ENCODE results near the gene COA1.
"Not testable (repeated sequence)": the region's sequence is repeated elsewhere in the genome, so short reads cannot be mapped to it uniquely, and the experiment has no call there.

Gene COA1, protein sequence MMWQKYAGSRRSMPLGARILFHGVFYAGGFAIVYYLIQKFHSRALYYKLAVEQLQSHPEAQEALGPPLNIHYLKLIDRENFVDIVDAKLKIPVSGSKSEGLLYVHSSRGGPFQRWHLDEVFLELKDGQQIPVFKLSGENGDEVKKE

DNA sequence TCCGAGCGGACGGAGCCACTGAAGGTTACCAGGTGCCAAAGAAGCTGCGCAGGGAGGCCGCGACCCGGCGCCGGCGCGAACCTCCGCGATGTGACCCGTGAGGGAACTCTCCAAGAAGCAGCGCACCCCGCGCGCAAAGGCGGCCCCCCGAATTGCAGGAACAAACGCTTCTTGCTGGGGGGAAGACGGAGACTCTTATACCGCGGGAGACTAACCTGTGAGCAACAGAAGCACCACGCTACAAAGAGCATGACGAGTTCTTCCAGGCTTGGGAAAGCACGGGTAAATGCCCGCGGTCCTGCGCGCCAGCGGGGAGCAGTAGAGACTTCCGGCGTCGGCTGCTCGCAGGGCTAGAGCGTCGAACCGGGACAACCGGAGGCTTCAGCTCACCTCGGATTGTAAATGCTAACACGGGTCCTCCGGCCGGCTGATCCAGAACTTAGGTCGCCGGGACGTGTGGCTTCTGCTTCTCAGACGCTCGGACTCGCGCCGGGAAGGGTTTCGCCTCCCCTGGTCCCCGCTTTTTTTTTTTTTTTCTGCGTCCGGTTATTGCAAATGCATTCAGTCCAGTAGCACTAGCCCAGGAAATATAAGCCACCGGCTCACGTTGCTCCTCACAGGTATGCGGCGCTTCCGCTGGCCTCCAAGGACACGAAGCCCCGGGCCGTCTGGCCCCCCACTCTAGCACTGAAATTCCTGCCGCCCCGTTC lies at the start of gene COA1:
TSS of gene COA1 (minus strand) at position 310 of the 710 bp plus-strand sequence. CDS start 80,909 bp downstream, outside the sequence.
- H3K4me1 ChIP-seq (ENCODE audit: control insufficient read depth, insufficient read depth, low read length) = peaks cover 8% of the 10 kb centered on the region
- H3K36me3 ChIP-seq (ENCODE audit: control insufficient read depth, insufficient read depth, low read length) = peaks cover 4% of the 10 kb centered on the region
- H3K9me3 ChIP-seq (ENCODE audit: control insufficient read depth, insufficient read depth, low read length) = no peaks in the 10 kb centered on the region
- peak within 1 kb of the TSS; percentile 97 for H3K4me3 ChIP-seq (ENCODE audit: low read depth, low read length)
- H3K27me3 ChIP-seq (ENCODE audit: control insufficient read depth, insufficient read depth, low read length) = no peaks in the 10 kb centered on the region
- peak within 1 kb of the TSS; percentile 91 for H3K9ac ChIP-seq (ENCODE audit: low read depth, low read length)

DNA sequence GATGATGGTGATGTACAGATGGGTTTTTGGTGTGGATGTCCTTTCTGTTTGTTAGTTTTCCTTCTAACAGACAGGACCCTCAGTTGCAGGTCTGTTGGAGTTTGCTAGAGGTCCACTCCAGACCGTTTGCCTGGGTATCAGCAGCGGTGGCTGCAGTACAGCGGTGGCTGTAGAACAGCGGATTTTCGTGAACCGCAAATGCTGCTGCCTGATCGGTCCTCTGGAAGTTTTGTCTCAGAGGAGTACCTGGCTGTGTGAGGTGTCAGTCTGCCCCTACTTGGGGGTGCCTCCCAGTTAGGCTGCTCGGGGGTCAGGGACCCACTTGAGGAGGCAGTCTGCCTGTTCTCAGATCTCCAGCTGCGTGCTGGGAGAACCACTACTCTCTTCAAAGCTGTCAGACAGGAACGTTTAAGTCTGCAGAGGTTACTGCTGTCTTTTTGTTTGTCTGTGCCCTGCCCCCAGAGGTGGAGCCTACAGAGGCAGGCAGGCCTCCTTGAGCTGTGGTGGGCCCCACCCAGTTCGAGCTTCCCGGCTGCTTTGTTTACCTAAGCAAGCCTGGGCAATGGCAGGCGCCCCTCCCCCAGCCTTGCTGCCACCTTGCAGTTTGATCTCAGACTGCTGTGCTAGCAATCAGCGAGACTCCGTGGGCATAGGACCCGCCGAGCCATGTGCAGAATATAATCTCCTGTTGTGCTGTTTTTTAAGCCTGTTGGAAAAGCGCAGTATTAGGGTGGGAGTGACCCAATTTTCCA lies 49.1 kb upstream of the COA1 start:
- H3K9ac ChIP-seq (ENCODE audit: low read depth, low read length); H3K4me1 ChIP-seq (ENCODE audit: control insufficient read depth, insufficient read depth, low read length); H3K4me3 ChIP-seq (ENCODE audit: low read depth, low read length); H3K36me3 ChIP-seq (ENCODE audit: control insufficient read depth, insufficient read depth, low read length); H3K9me3 ChIP-seq (ENCODE audit: control insufficient read depth, insufficient read depth, low read length); H3K27me3 ChIP-seq (ENCODE audit: control insufficient read depth, insufficient read depth, low read length): not testable (repeated sequence)

DNA sequence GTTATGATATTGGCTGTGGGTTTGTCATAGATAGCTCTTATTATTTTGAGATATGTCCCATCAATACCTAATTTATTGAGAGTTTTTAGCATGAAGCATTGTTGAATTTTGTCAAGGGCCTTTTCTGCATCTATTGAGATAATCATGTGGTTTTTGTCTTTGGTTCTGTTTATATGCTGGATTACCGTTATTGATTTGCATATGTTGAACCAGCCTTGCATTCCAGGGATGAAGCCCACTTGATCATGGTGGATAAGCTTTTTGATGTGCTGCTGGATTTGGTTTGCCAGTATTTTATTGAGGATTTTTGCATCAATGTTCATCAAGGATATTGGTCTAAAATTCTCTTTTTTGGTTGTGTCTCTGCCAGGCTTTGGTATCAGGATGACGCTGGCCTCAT lies 45.9 kb upstream of the COA1 start:
- not testable (repeated sequence) for H3K27me3 ChIP-seq (ENCODE audit: control insufficient read depth, insufficient read depth, low read length); H3K36me3 ChIP-seq (ENCODE audit: control insufficient read depth, insufficient read depth, low read length); H3K4me1 ChIP-seq (ENCODE audit: control insufficient read depth, insufficient read depth, low read length); H3K9me3 ChIP-seq (ENCODE audit: control insufficient read depth, insufficient read depth, low read length); H3K4me3 ChIP-seq (ENCODE audit: low read depth, low read length); H3K9ac ChIP-seq (ENCODE audit: low read depth, low read length)

DNA sequence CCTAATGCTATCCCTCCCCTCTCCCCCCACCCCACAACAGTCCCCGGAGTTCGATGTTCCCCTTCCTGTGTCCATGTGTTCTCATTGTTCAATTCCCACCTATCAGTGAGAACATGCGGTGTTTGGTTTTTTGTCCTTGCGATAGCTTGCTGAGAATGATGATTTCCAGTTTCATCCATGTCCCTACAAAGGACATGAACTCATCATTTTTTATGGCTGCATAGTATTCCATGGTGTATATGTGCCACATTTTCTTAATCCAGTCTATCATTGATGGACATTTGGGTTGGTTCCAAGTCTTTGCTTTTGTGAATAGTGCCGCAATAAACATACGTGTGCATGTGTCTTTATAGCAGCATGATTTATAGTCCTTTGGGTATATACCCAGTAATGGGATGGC lies 43.9 kb upstream of the COA1 start:
- not testable (repeated sequence) for H3K27me3 ChIP-seq (ENCODE audit: control insufficient read depth, insufficient read depth, low read length); H3K4me3 ChIP-seq (ENCODE audit: low read depth, low read length); H3K9me3 ChIP-seq (ENCODE audit: control insufficient read depth, insufficient read depth, low read length); H3K4me1 ChIP-seq (ENCODE audit: control insufficient read depth, insufficient read depth, low read length); H3K9ac ChIP-seq (ENCODE audit: low read depth, low read length); H3K36me3 ChIP-seq (ENCODE audit: control insufficient read depth, insufficient read depth, low read length)

DNA sequence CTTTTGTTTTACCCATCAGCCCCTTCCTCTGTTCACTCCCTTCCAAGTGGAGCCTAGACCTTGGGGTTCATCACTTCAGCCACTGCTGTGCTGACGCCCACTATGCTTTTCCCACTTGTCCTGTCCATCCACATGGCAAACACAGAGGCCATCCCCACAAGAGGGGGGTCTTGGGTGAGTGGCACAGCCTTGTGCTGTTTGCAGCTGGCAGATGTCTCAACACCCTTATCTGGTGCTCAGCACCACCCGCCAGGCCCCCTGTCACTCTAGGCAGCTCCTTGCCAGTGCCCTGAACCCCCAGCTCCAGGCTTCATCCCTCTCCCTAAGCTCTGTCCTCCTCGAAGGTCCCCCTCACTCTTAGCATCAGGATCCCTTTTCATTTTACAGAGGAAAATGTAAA lies 42.2 kb upstream of the COA1 start:
- H3K9ac ChIP-seq (ENCODE audit: low read depth, low read length) = no peak overlapping the region
- no peaks in the 10 kb centered on the region for H3K27me3 ChIP-seq (ENCODE audit: control insufficient read depth, insufficient read depth, low read length)
- no peaks in the 10 kb centered on the region for H3K4me1 ChIP-seq (ENCODE audit: control insufficient read depth, insufficient read depth, low read length)
- H3K4me3 ChIP-seq (ENCODE audit: low read depth, low read length) = no peak overlapping the region
- H3K9me3 ChIP-seq (ENCODE audit: control insufficient read depth, insufficient read depth, low read length) = no peaks in the 10 kb centered on the region
- H3K36me3 ChIP-seq (ENCODE audit: control insufficient read depth, insufficient read depth, low read length) = peaks cover 3% of the 10 kb centered on the region

DNA sequence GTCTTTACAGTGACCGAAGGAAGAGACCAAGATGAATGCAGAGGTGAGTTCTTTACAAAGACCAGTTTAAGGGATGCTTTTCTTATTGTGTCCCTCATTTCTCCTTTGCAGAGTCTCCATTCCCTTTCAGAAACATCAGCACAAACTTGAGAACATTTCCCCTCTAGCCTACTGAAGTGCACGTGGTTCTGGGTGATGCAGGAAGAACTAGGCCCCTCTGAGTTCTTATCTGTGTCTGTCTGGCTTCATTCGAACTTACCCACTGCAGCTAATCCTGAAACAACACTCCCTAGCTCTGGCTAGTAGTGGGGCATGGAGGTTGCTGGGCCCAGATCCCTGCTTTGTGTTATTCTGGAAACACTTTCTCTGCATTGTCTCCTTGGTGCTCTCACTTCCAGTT lies 41.8 kb upstream of the COA1 start:
- no peaks in the 10 kb centered on the region for H3K9me3 ChIP-seq (ENCODE audit: control insufficient read depth, insufficient read depth, low read length)
- H3K9ac ChIP-seq (ENCODE audit: low read depth, low read length) = no peak overlapping the region
- no peaks in the 10 kb centered on the region for H3K4me1 ChIP-seq (ENCODE audit: control insufficient read depth, insufficient read depth, low read length)
- peaks cover 3% of the 10 kb centered on the region for H3K36me3 ChIP-seq (ENCODE audit: control insufficient read depth, insufficient read depth, low read length)
- H3K27me3 ChIP-seq (ENCODE audit: control insufficient read depth, insufficient read depth, low read length) = no peaks in the 10 kb centered on the region
- no peak overlapping the region for H3K4me3 ChIP-seq (ENCODE audit: low read depth, low read length)

DNA sequence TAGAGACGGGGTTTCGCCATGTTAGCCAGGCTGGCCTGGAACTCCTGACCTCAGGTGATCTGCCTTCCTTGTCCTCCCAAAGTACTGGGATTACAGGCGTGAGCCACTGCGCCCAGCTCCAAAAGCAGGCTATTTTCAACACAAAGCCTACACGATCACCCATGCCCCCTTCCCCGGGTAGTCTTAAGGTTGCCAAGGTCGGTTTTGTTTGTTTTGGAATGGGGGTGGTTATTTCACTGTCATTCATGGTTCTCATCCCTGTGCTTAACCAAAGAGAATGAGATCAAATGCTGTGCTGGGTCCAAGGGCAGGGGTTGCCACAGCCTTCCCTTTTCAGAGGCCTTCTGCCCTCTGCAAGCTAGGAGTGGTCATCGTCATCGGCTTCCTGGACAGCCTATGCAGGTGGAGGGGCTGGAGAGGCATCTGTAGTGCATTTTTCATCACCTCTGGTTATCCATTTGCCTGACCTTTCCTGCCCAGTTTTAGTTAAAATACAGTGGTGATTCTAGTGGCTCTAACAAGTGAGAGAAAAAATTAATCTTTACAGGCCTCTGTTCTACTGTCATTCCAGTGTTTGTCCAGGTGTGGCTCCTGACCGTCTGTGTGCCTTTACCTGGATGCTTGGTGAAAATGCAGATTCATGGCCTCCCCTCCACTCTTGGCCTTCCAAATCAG lies 40.6 kb upstream of the COA1 start:
- Histone ChIP-seq H3K9me3 (ENCODE audit: control insufficient read depth, insufficient read depth, low read length) (no peaks in the 10 kb centered on the region), H3K4me1 (ENCODE audit: control insufficient read depth, insufficient read depth, low read length) (no peaks in the 10 kb centered on the region), H3K36me3 (ENCODE audit: control insufficient read depth, insufficient read depth, low read length) (peaks cover 3% of the 10 kb centered on the region), H3K4me3 (ENCODE audit: low read depth, low read length) (no peak overlapping the region), H3K27me3 (ENCODE audit: control insufficient read depth, insufficient read depth, low read length) (no peaks in the 10 kb centered on the region), H3K9ac (ENCODE audit: low read depth, low read length) (no peak overlapping the region)

DNA sequence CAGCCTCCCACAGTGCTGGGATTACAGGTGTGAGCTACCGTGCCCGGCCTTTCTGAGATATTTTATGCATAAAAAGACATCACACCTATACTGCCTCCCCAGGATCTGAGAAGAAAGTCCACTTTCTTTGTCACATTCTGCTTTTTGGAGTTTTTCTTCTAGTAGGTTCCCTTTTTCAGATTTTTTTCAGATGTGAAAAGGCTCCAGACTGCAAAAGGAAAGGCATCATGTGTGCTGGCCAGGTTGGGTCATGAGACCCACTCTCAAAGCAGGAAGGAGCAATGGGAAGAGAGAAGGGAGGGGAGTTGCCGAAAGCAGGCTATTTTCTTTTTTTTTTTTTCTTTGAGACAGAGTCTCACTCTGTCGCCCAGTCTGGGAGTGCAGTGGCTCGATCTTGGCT lies 40.0 kb upstream of the COA1 start:
- Histone ChIP-seq H3K9ac (ENCODE audit: low read depth, low read length) (no peak overlapping the region), H3K9me3 (ENCODE audit: control insufficient read depth, insufficient read depth, low read length) (no peaks in the 10 kb centered on the region), H3K4me3 (ENCODE audit: low read depth, low read length) (no peak overlapping the region), H3K36me3 (ENCODE audit: control insufficient read depth, insufficient read depth, low read length) (peaks cover 3% of the 10 kb centered on the region), H3K4me1 (ENCODE audit: control insufficient read depth, insufficient read depth, low read length) (peaks cover 2% of the 10 kb centered on the region), H3K27me3 (ENCODE audit: control insufficient read depth, insufficient read depth, low read length) (no peaks in the 10 kb centered on the region)

DNA sequence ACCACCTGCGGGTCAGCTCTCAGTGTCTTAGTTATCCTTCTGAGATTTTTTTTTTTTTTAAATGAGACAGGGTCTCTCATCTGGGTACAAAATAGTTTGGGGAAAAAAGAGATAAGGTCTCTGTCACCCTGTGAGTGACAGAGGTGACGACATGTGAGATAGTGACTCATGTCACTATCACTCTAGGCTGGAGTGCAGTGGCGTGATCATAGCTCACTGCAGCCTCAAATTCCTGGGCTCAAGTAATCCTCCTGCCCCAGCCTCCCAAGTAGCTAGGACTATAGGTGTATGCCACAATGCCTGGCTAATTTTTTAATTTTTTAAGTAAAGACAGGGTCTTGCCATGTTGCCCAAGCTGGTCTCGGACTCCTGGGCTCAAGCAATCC lies 39.6 kb upstream of the COA1 start:
- no peaks in the 10 kb centered on the region for H3K9me3 ChIP-seq (ENCODE audit: control insufficient read depth, insufficient read depth, low read length)
- peaks cover 3% of the 10 kb centered on the region for H3K36me3 ChIP-seq (ENCODE audit: control insufficient read depth, insufficient read depth, low read length)
- H3K4me3 ChIP-seq (ENCODE audit: low read depth, low read length) = no peak overlapping the region
- H3K4me1 ChIP-seq (ENCODE audit: control insufficient read depth, insufficient read depth, low read length) = peaks cover 5% of the 10 kb centered on the region
- H3K27me3 ChIP-seq (ENCODE audit: control insufficient read depth, insufficient read depth, low read length) = no peaks in the 10 kb centered on the region
- H3K9ac ChIP-seq (ENCODE audit: low read depth, low read length) = no peak overlapping the region

DNA sequence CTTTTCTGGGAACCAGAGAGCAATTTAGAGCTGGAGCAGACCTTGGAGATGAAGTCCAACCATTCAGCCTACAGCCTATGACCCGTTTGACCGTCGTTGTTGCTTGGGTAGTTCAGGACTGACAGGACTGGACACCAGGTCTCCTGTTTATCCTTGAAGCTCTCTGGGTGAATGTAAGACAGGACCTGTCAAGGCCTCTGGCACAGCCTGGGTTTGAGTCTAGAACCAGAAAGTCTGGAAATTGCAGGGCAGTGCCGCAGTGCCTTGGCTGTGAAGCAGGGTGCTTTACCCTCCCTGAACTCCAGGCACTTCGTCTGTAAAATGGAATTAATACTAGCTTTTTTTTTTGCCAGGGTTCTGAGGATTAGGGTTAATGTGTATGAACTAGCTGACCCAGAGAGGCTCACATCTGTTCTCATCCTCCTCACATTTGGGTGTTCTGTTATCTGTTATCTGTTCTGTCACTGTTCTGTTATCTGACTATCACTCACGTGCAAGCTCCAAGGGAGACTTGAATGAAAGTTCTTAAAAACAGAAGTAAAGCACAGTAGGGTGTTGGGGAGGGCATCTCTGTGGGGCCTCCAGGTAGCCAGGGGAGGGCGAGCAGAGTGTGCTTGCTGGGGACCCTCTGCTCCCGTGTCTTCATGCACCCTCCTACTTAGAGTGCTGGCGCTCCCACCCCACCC lies 39.0 kb upstream of the COA1 start:
- Histone ChIP-seq H3K9ac (ENCODE audit: low read depth, low read length) (no peak overlapping the region), H3K9me3 (ENCODE audit: control insufficient read depth, insufficient read depth, low read length) (no peaks in the 10 kb centered on the region), H3K36me3 (ENCODE audit: control insufficient read depth, insufficient read depth, low read length) (peaks cover 3% of the 10 kb centered on the region), H3K4me3 (ENCODE audit: low read depth, low read length) (no peak overlapping the region), H3K4me1 (ENCODE audit: control insufficient read depth, insufficient read depth, low read length) (peaks cover 9% of the 10 kb centered on the region), H3K27me3 (ENCODE audit: control insufficient read depth, insufficient read depth, low read length) (no peaks in the 10 kb centered on the region)

DNA sequence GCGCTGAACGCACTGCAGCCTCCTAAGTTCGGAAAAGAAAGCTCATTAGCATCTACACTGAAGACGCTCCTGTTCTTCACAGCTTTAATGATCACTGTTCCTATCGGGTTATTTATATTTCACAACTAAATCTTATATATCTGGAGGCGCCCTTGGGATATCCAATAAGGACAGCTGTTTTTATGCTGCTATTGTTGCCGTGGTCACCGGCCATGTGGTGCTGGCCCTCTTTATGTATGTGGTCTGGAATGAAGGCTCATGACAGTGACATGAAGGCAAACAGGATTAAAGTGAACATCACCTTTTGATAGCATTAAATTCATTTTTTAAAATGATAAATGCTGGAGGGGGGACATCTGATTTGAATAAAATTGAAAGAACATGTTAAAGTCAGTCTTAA lies 38.0 kb upstream of the COA1 start:
- Histone ChIP-seq H3K9ac (ENCODE audit: low read depth, low read length) (no peak overlapping the region), H3K4me3 (ENCODE audit: low read depth, low read length) (no peak overlapping the region), H3K36me3 (ENCODE audit: control insufficient read depth, insufficient read depth, low read length) (peaks cover 3% of the 10 kb centered on the region), H3K9me3 (ENCODE audit: control insufficient read depth, insufficient read depth, low read length) (no peaks in the 10 kb centered on the region), H3K27me3 (ENCODE audit: control insufficient read depth, insufficient read depth, low read length) (no peaks in the 10 kb centered on the region), H3K4me1 (ENCODE audit: control insufficient read depth, insufficient read depth, low read length) (peaks cover 10% of the 10 kb centered on the region)

Data from iPS-15b (cell line).